GM19193 (cell line): ENCODE measurements around the gene C1orf216.

ENCODE experiments used
- POLR2A ChIP-seq: IDR thresholded peaks from 4 replicates; pipeline ENCODE4 v1.6.1; 2011; ENCODE audit not compliant: insufficient read depth, insufficient read length; ENCODE audit errors: extremely low read depth

C1orf216 gene

GRCh38 chr1:35718492-35719336 lies at the start of gene C1orf216:
TSS of gene C1orf216 (minus strand) at chr1:35718884. CDS start at chr1:35716321, 2,563 bp downstream.
- peak; percentile 77 for TF ChIP-seq POLR2A

GRCh38 chr1:35764283-35764682 lies 45.6 kb upstream of the C1orf216 start:
- TF ChIP-seq POLR2A: no peak

GRCh38 chr1:35763201-35763600 lies 44.5 kb upstream of the C1orf216 start:
- no peak for TF ChIP-seq POLR2A

- TF ChIP-seq POLR2A: no peak
Observed at GRCh38 chr1:35762141-35762540, 43.5 kb upstream of the C1orf216 start.

DNA sequence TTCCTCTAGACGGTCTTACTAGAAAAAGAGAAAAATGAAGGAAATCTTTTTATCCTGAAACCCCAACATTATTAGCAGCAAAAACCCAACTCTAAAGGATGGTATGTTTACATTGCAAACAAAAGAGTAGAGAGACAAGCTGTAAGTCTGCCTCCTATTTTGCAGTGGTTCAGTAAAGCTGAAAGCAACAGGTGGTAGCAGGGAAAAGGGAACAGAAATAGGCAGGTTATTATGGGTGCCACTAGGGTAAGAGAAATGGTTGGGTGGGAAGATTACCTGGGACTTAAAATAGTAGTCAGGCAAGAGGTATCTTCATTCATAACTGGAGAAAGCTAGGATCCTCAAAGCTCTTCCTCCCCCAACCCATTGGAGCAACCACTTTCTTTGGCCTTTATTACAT lies 37.4 kb upstream of the C1orf216 start:
- TF ChIP-seq POLR2A: no peak

DNA sequence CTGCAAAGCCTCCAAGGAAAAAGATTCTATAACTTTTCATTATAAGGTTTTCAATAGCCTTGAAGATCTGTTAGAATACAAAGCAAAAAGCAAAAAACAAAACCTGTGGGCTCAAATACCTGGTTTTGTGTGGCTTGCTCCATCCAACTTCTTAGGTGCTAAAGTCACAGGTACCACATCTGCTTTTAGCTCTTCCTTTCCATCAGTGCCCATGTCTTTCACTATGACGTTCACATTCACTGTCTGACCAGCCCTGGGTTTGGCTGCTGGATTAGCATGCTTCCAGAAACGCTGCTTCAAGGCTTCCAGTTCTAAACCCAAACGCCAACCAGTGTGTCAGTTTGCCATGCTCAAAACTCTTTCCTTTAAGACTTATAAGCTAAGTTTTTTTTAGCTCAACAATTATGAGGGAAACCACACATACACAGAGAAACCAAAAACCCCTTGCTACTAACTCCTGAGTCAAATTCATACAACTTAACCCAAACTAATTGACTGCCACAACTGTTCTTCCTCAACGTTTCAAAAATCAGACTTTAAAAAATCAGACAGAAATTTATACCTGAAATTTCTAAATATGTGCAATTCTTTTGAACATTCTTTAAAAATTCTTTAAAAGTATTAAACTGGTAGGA lies 35.1 kb upstream of the C1orf216 start:
- no peak for TF ChIP-seq POLR2A

- no peak for TF ChIP-seq POLR2A
Observed at GRCh38 chr1:35748326-35748725, 29.6 kb upstream of the C1orf216 start.

- no peak for TF ChIP-seq POLR2A
Observed at GRCh38 chr1:35745124-35745730, 26.5 kb upstream of the C1orf216 start.

GRCh38 chr1:35737120-35737519 lies 18.4 kb upstream of the C1orf216 start:
- no peak for TF ChIP-seq POLR2A

DNA sequence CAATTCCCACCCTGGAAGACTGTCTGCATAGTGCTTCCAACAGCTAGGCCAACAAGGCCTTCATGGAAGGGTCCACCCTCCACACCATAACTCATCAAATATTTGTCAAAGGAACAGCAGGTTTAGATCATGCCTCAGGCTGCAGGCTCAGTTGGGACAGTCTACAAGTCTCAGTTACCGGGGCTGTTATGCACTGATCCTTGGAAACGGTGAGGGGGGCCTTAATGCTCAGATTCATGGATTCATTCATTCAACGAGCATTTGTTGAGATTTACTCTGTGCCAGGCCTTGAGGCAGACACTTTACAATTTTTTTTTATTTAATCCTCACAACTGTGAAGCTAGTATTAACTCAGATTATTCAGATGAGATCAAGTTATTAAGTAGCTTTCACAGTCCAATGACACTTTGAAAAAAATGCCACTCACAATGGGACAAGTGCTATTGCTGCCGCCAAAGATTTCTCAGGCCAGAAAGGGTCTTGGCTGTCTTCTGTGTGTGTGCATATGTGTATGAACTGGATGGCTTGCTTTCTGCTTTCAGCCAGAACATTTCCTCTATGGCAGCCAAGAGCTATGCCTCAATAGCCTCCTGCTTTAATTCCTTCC lies 8.9 kb upstream of the C1orf216 start:
- TF ChIP-seq POLR2A: no peak

DNA sequence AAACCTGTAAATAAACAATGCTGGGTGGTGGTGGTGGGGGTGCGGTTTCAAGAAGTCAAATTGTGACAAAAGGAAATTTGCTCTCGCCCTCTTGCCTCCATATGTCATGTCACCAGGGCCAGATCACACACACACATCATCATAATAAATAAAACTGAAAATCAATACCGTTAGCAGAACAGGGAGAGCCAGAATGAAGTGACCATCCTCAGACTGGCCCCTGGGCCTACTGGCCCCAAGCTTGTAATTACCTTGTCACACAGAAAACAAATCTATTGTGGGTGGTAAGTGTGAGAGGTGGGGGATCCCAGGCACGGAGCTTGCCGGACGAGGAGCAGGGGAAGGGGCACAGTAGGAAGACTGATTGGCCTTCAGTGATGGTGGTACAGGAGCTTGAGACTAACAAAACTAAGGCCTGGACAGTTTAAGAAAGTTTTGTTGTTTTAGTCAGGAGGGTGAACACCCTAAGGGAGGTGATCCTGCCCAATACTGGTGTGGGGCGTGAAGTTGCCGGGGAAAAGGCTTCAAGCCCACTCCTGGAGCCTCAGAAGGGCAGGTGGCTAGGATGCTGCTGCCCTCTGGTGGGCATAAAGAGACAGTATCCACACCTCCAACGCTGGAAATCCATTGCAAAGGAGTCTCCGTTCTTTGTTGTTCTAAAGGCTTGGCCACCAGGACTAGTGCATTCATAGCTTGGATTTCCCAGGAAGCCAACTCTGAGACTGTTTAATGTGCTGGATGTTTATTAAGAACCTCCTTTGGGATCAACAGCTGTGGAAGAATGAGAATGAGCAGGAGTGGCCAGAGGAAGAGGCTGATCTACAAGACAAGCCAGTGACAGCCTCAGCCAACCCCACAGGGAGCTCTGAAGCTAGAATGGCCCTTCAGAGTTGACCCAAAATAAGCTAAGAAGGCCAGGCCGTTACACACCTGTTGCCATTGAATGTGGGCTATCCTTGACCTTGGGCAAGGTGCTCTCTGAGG lies 8.1 kb upstream of the C1orf216 start:
- no peak for TF ChIP-seq POLR2A

DNA sequence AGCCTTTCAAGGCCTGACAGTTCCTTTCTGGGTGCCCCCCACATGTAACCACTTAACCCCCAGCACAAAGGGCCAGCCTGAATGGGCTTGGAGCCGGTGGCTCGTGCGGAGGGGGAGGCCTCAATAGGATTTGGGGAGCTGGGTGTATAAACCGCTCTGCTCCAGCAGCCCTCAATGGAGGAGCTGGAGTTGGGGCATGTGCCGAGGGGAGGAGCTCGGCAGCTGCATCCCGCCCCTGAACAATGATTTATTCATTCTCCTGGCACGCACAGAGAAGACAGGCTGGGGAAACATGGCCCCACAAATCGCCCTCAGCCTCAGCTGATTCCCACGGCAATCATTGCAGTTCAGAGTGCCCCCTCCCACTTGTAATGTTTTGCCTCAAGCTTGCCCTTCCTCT lies 6.9 kb upstream of the C1orf216 start:
- TF ChIP-seq POLR2A: no peak

- TF ChIP-seq POLR2A: no peak
Observed at GRCh38 chr1:35717911-35718476, 690 bp downstream of the C1orf216 start.

- TF ChIP-seq POLR2A: no peak
Observed at GRCh38 chr1:35715568-35716002, 3.1 kb downstream of the C1orf216 start.
